Peyer's patch (tissue), 4 donors: ENCODE data around the gene CAMSAP3. TPM values are rescaled to one million over a fixed set of nuclear protein-coding genes. Genes with fewer than 3 reads are reported as not detected.

ENCODE experiments used
- DNase-seq, 3 donors: peaks; one replicate each; pipeline ENCODE4 v3.0.0-alpha.2; 2017 to 2019
- H3K27ac ChIP-seq, 4 donors: fragments of 200-600 bp; sonication (generic); one replicate each; pipeline ENCODE4 v1.5.1; 2016 to 2019
- H3K27me3 ChIP-seq, 2 donors: fragments of 200-600 bp; sonication (generic); one replicate each; pipeline ENCODE4 v1.5.1; 2019
- H3K36me3 ChIP-seq, 3 donors: fragments of 200-600 bp; sonication (generic); one replicate each; pipeline ENCODE4 v1.5.1; 2016 to 2019
- H3K4me1 ChIP-seq, 4 donors: fragments of 200-600 bp; sonication (generic); one replicate each; pipeline ENCODE4 v1.5.1; 2016 to 2019
- H3K4me3 ChIP-seq, 4 donors: fragments of 200-600 bp; sonication (generic); 1 replicate in 3 of 4; 2 replicates in 1 of 4; pipeline ENCODE4 v1.5.1; 2016 to 2019; ENCODE audit warnings: mild to moderate bottlenecking in 1 of 4
- H3K9me3 ChIP-seq, 4 donors: fragments of 200-600 bp; sonication (generic); one replicate each; pipeline ENCODE4 v1.5.1; 2016 to 2019; ENCODE audit warnings: mild to moderate bottlenecking in 1 of 4
- POLR2A ChIP-seq, 2 donors: fragments of 450-650 bp; IDR thresholded peaks; one replicate each; pipeline ENCODE4 v1.5.1; 2017; ENCODE audit warnings: antibody characterized with exemption in 2 of 2, mild to moderate bottlenecking in 2 of 2, moderate library complexity in 2 of 2
- total RNA-seq, 4 donors: library from RNA; depleted of rRNA; stranded (reverse); fragments of >200 nt; gene quantifications; one replicate each; pipeline ENCODE4 v1.1.0, GENCODE V29; 2016
- TF ChIP-seq, protein P1 (sequence below), 6 experiments: fragments of 450-650 bp in 4 of 6; fragments of 200-600 bp in 2 of 6; sonication (generic) in 1 of 6; IDR thresholded peaks; one replicate each; pipeline ENCODE4 v1.5.1; 2017 to 2019; ENCODE audit warnings: antibody characterized with exemption in 6 of 6, mild to moderate bottlenecking in 3 of 6, moderate library complexity in 1 of 6

Gene CAMSAP3
- total RNA-seq, 4 donors from 2014 or later, result 24.8 to 71.7 (median 60.3) TPM

DNA sequence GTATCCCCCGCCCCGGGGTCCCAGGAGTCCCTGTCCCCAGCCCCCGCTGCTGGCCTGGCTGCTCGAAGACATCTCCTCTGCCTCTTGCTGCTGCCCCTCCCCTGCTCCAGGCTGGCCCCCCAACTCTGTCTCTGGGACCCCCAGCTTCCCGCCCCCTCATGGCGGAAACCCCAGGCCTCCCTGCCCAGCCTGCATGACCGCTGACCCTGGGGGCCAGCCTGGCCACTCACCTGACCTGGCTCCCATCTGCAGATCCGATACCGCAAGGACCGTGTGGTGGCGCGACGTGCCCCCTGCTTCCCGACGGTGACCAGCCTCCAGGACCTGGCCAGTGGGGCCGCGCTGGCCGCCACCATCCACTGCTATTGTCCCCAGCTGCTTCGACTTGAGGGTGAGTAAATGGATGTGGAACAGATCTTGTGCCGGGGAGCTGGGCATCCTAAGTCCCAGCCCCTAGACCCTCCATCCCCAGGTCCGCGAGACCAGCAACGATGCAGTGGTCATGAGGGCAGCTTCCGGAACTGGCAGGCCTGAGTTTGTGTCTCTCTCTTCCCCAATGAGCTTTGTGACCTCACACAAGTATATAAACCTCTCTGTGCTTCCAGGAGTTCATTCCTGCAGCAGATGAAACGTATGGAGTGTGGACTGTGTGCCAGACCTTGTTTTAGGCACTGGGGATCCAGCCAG, 12.4 kb downstream of the CAMSAP3 start:
- no peaks in the 10 kb centered on the region for H3K4me1 ChIP-seq
- no peaks in the 10 kb centered on the region for H3K9me3 ChIP-seq
- no peak for TF ChIP-seq POLR2A (IDR thresholded peaks at IDR 0.05)
- TF ChIP-seq, protein P1, sequence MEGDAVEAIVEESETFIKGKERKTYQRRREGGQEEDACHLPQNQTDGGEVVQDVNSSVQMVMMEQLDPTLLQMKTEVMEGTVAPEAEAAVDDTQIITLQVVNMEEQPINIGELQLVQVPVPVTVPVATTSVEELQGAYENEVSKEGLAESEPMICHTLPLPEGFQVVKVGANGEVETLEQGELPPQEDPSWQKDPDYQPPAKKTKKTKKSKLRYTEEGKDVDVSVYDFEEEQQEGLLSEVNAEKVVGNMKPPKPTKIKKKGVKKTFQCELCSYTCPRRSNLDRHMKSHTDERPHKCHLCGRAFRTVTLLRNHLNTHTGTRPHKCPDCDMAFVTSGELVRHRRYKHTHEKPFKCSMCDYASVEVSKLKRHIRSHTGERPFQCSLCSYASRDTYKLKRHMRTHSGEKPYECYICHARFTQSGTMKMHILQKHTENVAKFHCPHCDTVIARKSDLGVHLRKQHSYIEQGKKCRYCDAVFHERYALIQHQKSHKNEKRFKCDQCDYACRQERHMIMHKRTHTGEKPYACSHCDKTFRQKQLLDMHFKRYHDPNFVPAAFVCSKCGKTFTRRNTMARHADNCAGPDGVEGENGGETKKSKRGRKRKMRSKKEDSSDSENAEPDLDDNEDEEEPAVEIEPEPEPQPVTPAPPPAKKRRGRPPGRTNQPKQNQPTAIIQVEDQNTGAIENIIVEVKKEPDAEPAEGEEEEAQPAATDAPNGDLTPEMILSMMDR (IDR thresholded peaks at IDR 0.05), result no peak
- H3K27me3 ChIP-seq, result no peaks in the 10 kb centered on the region
- H3K4me3 ChIP-seq, result no peak overlapping the region
- H3K27ac ChIP-seq, result no peak overlapping the region
- peaks cover 0 to 45% (median 0%) of the 10 kb centered on the region in 3 donors for H3K36me3 ChIP-seq
- no peak for DNase-seq

DNA sequence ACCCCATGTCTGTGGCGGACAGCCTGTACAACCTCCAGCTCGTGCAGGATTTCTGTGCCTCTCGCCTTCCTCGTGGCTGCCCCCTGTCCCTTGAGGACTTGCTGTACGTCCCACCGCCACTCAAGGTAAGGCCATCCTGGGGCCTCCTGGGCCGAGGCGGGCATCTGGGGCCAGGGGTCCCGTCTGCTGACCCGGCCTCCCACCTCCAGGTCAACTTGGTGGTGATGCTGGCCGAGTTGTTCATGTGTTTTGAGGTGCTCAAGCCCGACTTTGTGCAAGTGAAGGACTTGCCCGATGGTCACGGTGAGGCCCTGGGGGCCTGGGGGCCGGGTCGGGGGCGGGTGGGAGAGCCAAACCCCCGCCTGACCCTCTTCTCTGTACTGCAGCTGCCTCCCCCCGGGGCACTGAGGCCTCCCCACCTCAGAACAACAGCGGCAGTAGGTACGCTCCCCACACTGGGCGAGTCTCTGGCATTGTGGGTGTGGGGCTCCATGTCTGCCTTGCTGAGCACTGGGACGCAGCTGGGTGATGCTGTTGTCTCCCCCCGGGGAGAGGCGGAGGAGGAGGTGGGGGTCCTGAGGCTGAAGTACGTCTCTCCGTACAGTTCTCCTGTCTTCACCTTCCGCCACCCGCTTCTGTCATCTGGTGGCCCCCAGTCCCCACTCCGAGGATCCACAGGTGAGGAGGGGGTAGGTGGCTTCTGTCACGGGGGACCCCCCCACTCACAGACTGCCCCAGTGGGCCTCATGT, 15.0 kb downstream of the CAMSAP3 start:
- H3K4me3 ChIP-seq, result no peak overlapping the region
- TF ChIP-seq, protein P1 (IDR thresholded peaks at IDR 0.05), result no peak
- TF ChIP-seq POLR2A (IDR thresholded peaks at IDR 0.05), result no peak
- H3K9me3 ChIP-seq, result no peaks in the 10 kb centered on the region
- H3K36me3 ChIP-seq, result peaks cover 0 to 53% (median 0%) of the 10 kb centered on the region in 3 donors
- H3K4me1 ChIP-seq, result no peaks in the 10 kb centered on the region
- H3K27ac ChIP-seq, result no peak overlapping the region
- no peaks in the 10 kb centered on the region for H3K27me3 ChIP-seq
- no peak for DNase-seq

DNA sequence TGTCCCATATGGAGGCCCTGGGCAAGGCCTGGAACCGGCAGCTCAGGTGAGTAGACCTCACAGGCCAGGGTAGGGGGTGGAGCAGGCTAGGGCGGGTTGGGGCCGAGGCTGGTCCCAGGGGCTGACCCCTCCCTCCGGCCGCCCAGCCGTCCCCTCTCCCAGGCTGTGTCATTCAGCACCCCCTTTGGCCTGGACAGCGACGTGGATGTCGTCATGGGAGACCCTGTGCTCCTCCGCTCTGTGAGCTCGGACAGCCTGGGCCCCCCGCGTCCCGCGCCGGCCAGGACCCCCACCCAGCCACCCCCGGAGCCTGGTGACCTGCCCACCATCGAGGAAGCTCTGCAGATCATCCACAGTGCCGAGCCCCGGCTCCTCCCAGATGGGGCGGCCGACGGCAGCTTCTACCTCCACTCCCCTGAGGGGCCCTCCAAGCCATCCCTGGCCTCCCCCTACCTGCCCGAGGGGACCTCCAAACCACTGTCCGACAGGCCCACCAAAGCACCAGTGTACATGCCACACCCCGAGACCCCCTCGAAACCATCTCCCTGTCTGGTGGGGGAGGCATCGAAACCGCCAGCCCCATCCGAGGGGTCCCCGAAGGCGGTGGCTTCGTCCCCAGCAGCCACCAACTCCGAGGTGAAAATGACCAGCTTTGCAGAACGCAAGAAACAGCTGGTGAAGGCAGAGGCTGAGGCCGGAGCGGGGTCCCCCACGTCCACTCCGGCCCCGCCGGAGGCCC, 16.0 kb downstream of the CAMSAP3 start:
- TF ChIP-seq, protein P1 (IDR thresholded peaks at IDR 0.05), result no peak
- no peak for TF ChIP-seq POLR2A (IDR thresholded peaks at IDR 0.05)
- no peak overlapping the region for H3K27ac ChIP-seq
- H3K27me3 ChIP-seq, result no peaks in the 10 kb centered on the region
- H3K4me3 ChIP-seq, result no peak overlapping the region
- no peak for DNase-seq
- H3K9me3 ChIP-seq, result no peaks in the 10 kb centered on the region
- no peaks in the 10 kb centered on the region for H3K4me1 ChIP-seq
- H3K36me3 ChIP-seq, result peaks cover 0 to 55% (median 0%) of the 10 kb centered on the region in 3 donors

DNA sequence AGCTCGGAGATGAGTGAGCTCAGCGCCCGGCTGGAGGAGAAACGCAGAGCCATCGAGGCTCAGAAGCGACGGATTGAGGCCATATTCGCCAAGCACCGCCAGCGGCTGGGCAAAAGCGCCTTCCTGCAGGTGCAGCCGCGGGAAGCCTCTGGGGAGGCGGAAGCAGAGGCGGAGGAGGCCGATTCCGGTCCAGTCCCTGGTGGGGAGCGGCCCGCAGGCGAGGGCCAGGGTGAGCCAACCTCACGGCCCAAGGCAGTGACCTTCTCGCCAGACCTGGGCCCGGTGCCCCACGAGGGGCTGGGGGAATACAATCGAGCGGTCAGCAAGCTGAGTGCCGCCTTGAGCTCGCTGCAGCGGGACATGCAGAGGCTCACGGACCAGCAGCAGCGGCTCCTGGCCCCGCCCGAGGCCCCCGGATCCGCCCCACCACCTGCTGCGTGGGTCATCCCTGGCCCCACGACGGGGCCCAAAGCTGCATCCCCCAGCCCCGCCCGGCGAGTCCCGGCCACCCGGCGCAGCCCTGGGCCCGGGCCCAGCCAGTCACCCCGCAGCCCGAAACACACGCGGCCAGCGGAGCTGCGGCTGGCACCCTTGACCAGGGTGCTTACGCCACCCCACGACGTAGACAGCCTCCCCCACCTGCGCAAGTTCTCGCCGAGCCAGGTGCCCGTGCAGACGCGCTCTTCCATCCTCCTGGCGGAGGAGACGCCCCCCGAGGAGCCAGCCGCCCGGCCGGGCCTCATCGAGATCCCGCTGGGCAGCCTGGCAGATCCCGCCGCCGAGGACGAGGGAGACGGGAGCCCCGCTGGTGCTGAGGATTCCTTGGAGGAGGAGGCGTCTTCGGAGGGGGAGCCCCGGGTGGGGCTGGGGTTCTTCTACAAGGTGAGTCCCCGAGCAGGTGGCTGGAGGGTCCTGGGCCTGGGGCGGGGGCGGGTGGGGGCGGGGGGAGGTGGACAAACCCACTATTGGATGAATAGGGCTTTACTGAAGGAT, 16.9 kb downstream of the CAMSAP3 start:
- H3K27me3 ChIP-seq, result no peaks in the 10 kb centered on the region
- no peak for DNase-seq
- H3K4me1 ChIP-seq, result no peaks in the 10 kb centered on the region
- H3K4me3 ChIP-seq, result no peak overlapping the region
- TF ChIP-seq, protein P1 (IDR thresholded peaks at IDR 0.05), result no peak
- TF ChIP-seq POLR2A (IDR thresholded peaks at IDR 0.05), result no peak
- H3K27ac ChIP-seq, result no peak overlapping the region
- H3K36me3 ChIP-seq, result peaks cover 0 to 54% (median 0%) of the 10 kb centered on the region in 3 donors
- H3K9me3 ChIP-seq, result no peaks in the 10 kb centered on the region
